ENCODE results near the gene FAF1. TPM values are rescaled to one million over a fixed set of nuclear protein-coding genes. Genes with fewer than 3 reads are reported as not detected.

FAF1 gene
- total RNA-seq, 4 donors from 2014 or later: 36.9 to 77.6 (median 48.3) TPM

- no peak overlapping the region for H3K4me3 ChIP-seq
- H3K27ac ChIP-seq: no peak overlapping the region
- no peak for DNase-seq
- TF ChIP-seq CTCF (IDR thresholded peaks at IDR 0.05): no peak
- no peak for TF ChIP-seq POLR2A (IDR thresholded peaks at IDR 0.05)
- no peaks in the 10 kb centered on the region for H3K9me3 ChIP-seq
- peaks cover 0 to 9% (median 4%) of the 10 kb centered on the region in 4 donors for H3K4me1 ChIP-seq
- no peaks in the 10 kb centered on the region for H3K36me3 ChIP-seq
- H3K27me3 ChIP-seq: no peaks in the 10 kb centered on the region
Measured at GRCh38 chr1:50980505-50980904, 20.4 kb upstream of the FAF1 start.

DNA sequence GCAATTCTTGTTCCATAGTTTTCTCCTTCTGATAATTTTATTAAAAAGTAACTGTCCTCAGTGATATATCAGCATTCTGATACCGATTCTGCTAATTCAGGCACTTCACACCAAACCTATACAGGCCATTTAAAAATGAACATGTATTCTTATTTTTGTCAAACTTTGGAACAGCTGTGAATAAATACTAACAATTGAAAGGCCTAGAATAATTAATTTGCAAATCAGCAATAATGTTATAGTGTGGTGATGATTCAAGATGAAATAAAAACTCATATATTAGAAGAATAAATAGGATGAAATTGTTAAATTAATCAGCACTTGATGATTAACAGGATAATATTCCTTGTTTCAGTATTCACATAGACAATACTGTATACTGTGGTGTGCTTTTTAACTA is 19.9 kb upstream of the FAF1 start:
- Histone ChIP-seq H3K4me3 (no peak overlapping the region), H3K27me3 (no peaks in the 10 kb centered on the region), H3K27ac (peak overlapping the region in 1 of 4 donors; percentile 96), H3K4me1 (peaks cover 0 to 9% (median 4%) of the 10 kb centered on the region in 4 donors), H3K36me3 (no peaks in the 10 kb centered on the region), H3K9me3 (no peaks in the 10 kb centered on the region)
- no peak for DNase-seq
- TF ChIP-seq POLR2A (IDR thresholded peaks at IDR 0.05) (no peak), CTCF (IDR thresholded peaks at IDR 0.05) (no peak)

DNA sequence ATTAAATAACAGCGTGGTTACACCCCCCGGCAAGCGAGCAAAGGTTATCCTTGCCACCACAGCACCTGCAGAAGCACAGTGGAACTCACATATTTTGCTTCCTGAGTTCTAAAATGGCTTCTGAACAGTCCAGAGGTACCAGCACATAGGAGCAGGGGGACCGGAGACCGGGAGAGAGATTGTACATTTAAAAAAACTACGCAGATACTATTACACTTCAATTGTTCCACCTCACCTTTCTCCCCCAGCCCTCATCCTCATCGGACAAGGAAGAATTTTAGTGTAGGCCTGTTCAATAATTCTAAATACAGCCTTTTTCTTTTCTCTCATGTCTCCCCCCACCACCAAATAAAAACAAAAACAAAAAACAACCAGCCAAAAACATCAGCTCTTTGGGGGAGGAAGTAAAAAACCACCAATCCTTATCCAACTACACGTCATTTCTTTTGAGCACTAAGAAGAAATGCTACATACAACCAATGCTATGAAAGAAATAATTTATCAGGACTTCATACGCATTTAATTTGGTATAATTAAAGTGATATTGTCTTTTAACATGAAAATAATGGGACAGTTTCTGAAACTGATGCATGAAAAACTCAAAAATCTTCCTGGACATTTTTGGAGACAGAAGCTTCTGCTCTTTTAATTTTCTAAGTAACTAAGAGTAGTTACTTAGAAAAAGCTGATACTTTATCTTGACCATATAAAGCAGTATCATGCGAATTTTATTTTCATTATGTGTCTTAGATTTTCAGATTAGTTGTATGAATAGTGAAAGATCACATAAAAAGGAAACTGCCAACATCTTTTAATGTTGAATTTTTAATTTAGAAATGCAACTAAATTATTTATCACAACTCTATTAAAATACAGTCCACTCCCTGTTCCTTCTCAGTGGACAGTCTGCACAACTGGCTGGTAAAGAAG is 19.1 kb upstream of the FAF1 start:
- H3K4me3 ChIP-seq: peak overlapping the region in 3 of 4 donors; percentile 56 to 97 (median 90)

GRCh38 chr1:50978144-50978851 is 18.2 kb upstream of the FAF1 start:
- Histone ChIP-seq H3K27ac (peak overlapping the region; percentile 77 to 96 (median 89)), H3K36me3 (no peaks in the 10 kb centered on the region), H3K4me1 (peaks cover 0 to 9% (median 4%) of the 10 kb centered on the region in 4 donors), H3K4me3 (peak overlapping the region; percentile 56 to 97 (median 74)), H3K9me3 (no peaks in the 10 kb centered on the region), H3K27me3 (no peaks in the 10 kb centered on the region)
- TF ChIP-seq POLR2A (IDR thresholded peaks at IDR 0.05) (peak; percentile 22 to 29), CTCF (IDR thresholded peaks at IDR 0.05) (no peak)
- peak in 2 of 3 donors; percentile 74 to 82 for DNase-seq

More for the DNA sequence above, 19.1 kb upstream of the FAF1 start:
- no peaks in the 10 kb centered on the region for H3K36me3 ChIP-seq
- H3K27me3 ChIP-seq: no peaks in the 10 kb centered on the region
- TF ChIP-seq POLR2A (IDR thresholded peaks at IDR 0.05) (peak in 1 of 2 donors; percentile 44), CTCF (IDR thresholded peaks at IDR 0.05) (no peak)
- H3K4me1 ChIP-seq: peaks cover 0 to 9% (median 4%) of the 10 kb centered on the region in 4 donors
- DNase-seq: peak in 2 of 3 donors; percentile 60 to 69
- H3K9me3 ChIP-seq: no peaks in the 10 kb centered on the region
- H3K27ac ChIP-seq: peak overlapping the region; percentile 77 to 96 (median 89)

DNA sequence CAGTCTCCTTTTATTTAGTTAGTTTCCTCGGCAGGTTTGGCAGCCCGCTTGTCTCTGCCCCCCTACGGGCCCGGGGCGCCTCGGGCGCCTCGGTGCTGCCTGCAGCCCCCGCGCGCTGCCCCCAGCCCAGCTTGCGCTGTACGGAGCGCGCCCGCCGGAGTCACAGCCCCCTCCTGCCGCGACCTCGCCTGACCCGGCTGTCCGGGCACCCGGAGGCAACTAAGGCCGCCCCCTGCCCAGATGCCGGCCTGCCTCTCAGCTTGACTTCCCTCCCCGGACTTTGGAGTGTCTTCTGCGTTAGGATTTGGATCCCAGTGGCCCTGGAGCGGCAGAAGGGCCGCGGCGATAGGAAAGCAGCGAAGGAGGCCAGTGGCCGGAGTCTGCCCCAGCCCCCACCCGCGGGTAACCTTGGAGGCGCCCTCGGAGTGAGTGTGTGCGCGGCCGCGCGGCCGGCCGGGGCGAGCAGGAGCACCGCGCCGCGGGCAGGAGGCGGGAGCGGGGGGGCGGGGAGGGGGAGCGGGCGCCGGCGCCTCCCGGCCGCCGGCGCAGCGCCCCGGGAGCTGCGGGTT is 17.6 kb upstream of the FAF1 start:
- Histone ChIP-seq H3K27me3 (no peaks in the 10 kb centered on the region), H3K27ac (peak overlapping the region; percentile 77 to 96 (median 89)), H3K4me1 (peaks cover 0 to 9% (median 4%) of the 10 kb centered on the region in 4 donors), H3K36me3 (no peaks in the 10 kb centered on the region), H3K9me3 (no peaks in the 10 kb centered on the region), H3K4me3 (peak overlapping the region; percentile 56 to 97 (median 74))
- TF ChIP-seq POLR2A (IDR thresholded peaks at IDR 0.05) (no peak), CTCF (IDR thresholded peaks at IDR 0.05) (no peak)
- peak in 2 of 3 donors; percentile 73 to 84 for DNase-seq
